Kidney capillary endothelial cell (primary cell): ENCODE data around the gene AARS2.
"Not testable (repeated sequence)": the region's sequence is repeated elsewhere in the genome, so short reads cannot be mapped to it uniquely, and the experiment has no call there.

ENCODE experiments used
- DNase-seq: peaks from one replicate; pipeline ENCODE4 v3.0.0-alpha.2; 2018; ENCODE audit warnings: low spot score

Gene AARS2

GRCh38 chr6:44312901-44313788 lies at the start of gene AARS2:
Gene AARS2, minus strand, starts transcription at chr6:44313347. Its CDS starts 24 bp downstream, at chr6:44313323.
- peak; percentile 74 for DNase-seq

DNA sequence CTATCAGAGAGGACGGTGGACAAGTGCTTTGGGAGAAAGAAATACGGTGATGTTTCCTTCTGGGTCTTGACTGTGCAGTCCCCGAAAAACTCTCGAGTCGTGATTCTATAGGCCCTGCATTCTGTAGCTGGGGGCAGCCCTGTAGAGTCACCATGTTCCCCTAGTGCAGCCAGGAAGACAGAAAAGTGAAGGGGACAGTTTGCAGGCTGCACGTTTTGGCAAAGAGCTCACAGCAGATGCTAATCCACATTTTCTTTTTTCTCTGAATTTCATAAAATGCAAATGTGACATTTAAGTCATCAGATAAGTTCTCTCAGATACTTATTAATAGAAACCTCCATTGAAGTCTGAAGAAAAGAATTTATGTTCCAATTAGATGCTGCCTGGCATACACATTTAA lies 48.8 kb upstream of the AARS2 start:
- DNase-seq: no peak

GRCh38 chr6:44359973-44360372 lies 46.8 kb upstream of the AARS2 start:
- DNase-seq: no peak

GRCh38 chr6:44356487-44356886 lies 43.3 kb upstream of the AARS2 start:
- DNase-seq: no peak

GRCh38 chr6:44355640-44356039 lies 42.5 kb upstream of the AARS2 start:
- DNase-seq: no peak

DNA sequence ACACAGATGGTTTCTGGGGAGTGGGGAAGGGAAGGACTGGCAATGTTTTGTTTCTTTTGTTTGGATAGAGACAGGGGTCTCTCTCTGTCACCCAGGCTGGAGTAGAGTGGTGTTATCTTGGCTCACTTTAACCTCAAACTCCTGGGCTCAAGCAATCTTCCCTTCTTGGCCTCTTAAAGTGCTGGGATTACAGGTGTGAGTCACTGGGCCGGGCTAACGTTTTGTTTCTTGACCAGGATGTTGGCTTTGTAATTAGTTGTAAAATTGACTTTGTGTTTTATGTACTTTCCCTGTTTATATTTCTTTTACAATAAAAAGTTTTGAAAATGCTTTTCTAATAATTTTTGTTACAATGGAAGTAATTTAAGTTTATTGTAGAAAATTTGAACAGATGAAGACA lies 40.2 kb upstream of the AARS2 start:
- no peak for DNase-seq

DNA sequence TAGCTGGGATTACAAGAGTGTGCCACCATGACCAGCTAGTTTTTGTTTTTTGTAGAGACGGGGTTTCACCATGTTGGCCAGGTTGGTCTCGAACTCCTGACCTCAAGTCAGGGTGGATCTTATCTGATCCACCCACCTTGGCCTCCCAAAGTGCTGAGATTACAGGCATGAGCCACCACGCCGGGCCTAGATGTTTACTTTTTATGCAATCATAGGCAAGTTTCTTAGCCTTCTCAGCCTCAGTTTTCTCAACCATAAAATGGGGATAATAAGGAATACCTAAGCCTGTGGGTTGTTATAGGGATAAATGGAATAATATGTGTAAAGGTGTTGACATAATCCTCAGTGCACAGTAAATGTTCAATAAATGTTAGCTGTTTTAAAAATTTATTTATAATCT lies 39.1 kb upstream of the AARS2 start:
- no peak for DNase-seq

DNA sequence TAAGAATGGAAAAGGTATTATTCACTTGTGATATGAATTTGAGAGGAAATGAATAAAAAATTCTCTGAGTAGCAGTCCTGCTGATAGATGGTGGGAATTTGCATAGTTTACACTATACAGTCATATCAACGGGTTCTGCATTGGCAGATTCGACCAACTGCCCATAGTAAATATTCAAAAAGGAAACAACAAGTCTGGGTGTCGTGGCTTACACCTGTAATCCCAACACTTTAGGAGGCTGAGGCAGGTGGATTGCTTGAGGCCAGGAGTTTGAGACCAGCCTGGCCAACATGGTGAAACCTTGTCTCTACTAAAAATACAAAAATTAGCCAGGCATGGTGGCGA lies 37.5 kb upstream of the AARS2 start:
- not testable (repeated sequence) for DNase-seq

DNA sequence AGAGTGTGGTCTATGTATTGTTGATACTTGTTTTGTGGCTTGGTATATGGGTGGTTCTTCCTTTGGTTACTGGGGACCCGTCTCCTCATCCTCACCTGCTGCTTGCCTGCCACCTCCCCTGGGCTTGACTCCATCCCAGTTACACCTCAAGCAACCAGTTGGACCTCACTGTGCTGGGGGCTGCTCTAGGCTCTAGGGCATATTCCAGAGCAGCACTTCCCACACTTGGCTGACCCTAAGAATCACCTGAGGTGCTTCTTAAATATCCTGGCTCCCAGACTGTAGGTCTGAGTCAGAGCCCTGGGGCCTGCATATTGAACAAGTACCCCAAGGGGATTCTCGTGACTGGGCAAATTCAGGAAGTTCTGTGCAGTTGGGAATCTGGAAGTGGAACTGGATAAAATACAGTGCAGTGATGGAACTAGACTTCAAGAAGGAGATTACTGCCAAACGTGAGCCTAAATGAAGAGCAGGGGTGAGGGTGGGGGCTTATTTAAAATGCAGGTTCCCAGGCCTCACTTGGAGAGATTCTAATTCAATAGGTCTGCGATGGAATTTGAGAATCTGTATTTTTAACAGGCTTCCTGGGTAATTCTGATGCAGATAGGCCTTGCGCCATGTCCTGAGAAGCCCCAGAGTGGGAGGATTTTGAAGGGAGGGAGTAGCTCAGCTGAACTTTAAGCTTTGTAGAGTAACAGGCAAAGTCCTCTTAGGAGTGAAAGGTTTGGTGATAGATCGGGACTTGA lies 36.9 kb upstream of the AARS2 start:
- no peak for DNase-seq

- not testable (repeated sequence) for DNase-seq
Measured at GRCh38 chr6:44346818-44347217, 33.7 kb upstream of the AARS2 start.

DNA sequence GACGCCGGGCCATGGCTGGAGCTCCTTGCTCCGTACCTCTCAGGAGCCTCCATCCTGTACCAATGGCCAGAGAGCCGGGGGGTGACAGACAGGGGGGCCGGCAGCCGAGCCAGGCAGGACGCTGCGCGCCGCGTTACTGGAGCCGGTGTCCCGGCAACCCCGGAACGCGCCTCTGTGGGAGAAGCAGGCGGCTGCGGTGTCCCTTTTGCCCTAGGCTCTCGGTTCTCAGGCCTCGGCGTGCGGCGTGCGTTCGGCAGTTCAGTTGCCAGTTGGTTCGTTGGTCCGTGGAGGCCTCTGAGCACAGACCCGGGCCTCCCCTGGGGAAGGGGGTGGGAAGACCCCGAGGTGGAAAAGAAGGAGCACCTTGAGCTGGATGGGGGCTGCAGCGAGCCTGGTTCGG lies 29.3 kb upstream of the AARS2 start, which contains the start of gene SPATS1:
SPATS1 (plus strand) TSS at position 162 of the 400 bp plus-strand sequence. CDS start 446 bp downstream, outside the sequence.
- DNase-seq: no peak

GRCh38 chr6:44342052-44342451 lies 28.9 kb upstream of the AARS2 start:
- DNase-seq: no peak

DNA sequence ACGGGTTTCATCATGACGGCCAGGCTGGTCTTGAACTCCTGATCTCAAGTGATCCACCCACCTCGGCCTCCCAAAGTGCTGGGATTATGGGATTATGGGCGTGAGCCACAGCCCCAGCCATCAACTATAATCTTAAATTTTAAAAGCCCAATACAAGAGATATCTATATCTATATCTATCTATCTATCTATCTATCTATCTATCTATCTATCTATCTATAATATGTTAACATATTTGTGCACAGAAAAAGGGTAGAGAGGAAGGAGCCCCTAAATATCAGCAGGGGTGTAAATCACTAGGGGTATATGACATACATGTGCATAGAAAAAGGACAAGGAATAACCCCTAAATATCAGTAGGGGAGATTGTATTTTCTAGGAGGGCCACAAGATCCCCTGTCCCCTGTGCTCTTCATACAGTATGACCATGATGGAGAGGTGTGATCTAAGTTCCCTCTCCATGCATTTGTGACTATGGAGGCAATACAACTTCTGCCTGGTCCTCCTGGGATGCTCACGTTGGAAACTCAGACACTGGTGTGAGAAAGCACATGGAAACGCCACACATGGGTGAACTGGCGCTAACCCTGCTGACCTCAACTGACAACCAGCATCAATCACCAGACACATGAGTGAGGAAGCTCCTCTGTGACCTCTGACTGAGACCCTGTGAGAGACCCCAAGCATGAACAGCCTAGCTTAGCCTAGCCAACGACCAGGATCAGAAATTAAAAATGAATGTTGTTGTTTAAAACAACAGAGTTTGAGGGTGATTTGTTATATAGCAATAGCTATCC lies 28.1 kb upstream of the AARS2 start:
- DNase-seq: no peak

DNA sequence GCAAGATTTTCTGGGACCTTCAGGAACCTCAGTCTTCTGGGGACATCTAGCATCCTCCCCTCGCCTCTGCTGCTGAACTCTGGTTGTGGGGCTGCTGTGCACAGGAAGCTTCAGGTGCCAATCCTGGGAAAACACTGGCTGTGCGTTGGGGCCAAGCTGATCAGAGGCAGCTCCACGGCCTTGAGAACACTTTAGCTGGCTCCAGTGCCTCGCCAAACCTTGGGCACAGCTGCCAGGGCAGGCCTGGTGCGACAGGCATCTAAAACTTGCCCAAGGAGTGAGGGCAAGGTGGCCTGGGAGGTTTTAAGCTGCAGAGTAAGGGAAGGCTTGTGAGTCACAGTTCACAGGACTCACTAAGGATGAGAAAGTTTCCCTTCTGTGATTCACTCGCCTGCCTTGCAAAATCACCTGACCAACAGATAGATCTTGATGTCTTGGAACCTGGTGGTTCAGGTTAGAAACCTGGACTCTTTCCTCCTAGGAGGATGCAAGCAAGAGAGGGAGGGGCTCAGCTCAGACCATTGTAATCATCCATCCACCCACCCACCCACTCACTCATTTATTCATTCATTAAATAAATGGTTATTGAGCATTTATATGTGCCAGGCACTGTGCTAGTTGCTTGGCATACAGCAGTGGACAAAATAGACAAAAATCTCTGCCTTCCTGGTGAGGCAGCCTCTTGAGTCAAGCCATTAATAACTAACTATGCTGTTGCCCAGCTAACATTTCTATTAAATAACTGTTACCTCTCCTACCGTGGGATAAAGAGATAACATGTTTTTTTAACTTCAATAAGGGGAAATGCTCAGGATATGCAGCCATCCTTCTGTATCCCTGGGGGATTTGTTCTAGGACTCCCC lies 26.8 kb upstream of the AARS2 start:
- DNase-seq: no peak

DNA sequence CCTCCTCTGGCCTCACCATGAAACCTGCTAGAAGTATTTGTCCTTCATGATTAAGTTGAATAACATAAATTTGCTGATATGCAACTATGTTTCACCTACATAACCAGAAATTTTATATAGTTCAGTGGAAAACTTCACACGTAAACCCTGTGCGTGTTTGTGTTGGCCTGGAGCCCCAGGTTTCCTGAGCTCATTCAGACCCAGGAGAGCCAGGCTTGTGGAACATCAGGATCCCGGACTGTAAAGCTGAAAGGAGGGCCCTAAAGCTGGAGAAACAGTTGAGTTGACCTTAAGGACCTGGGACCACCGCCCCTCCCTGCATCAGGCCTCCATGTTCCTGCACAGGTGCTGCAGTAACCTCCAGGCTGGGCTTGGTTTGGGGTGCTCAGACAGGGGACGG lies 26.2 kb upstream of the AARS2 start:
- DNase-seq: no peak

- DNase-seq: peak; percentile 33
Measured at GRCh38 chr6:44338228-44339122, 25.3 kb upstream of the AARS2 start.

DNA sequence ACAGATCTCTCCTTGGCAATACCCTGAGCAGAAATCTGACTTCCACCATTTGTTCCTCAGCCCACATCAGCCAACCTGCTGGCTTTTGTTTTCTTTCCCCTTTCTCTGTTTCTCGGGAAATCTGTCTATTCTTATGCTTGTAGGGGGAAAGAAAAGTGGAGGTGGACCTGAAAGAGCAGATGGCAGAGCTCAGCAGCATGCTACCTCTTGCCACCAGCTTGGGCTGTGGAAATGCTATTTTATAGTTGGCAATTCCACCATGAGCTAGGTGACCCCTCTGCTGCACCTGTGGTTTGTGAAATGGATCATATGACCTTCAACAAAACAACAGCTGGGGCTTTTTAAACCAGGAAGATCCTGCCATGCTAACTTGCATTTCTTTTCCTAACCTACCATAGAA lies 22.5 kb upstream of the AARS2 start:
- DNase-seq: no peak

DNA sequence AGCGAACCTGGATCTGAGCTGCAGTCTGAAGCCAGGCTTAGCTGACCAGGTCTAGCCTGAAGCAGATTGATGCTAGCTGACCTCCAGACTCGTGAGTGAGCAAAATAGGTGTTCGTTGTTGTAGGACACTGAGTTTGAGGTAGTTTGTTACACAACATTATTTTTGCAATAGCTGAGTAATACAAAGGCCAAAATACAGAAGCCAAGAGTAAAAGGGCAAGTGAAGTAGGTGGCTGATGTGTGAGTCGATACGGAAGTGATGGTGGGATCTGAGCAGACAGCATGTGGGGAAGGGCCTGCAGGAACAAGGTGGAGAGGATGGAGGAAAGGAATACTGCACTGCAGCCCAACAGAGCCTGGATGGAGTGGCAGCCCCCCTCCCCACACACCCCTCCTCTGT lies 20.8 kb upstream of the AARS2 start:
- no peak for DNase-seq

DNA sequence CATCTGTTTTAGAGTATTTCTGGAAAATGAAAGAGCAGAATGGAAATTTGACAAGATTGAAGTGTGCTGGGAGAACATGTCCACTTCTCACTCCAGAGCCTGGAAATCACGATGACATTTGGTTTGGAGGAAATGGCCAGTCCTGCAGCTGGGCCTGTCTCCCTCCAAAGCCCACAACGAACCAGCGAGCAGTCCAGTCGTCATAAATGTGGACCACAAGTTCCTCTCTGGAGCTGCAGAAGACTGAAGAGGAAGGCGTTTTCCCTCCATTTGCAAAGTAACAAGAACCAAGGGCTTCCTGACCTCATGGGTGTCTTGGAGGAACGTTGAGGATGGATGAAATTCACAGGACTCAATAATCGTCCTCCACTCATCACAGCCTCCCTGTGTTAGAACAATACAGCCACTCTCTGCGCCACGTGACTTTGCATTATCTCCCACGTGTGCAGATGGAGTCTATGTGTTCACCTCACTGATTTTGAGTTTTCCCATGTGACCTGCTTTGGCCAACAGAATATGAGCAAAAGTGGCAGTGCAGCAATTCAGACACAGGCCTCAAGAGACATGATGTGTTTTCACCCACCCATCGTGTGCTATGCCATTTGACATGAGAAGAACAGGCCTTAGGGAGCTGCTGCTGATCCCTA lies 20.2 kb upstream of the AARS2 start:
- no peak for DNase-seq

DNA sequence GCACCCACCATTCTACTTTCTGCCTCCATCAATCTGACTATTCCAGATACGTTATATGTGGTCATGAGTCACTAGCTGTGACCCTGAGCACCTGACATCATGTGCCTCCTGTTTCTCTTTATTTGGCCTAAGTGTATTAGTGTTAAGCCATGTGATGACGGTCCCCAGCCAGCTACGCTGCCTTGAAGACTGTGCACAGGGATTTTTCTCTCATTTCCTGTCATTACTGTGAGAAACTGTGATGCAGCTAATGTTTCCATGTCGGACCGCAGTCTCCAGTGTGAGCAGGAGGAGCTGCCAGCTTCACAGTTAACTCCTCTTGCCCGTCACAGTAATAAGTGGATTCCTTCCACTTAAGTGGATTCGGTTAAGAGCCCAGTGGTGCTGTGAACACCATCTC lies 19.4 kb upstream of the AARS2 start:
- DNase-seq: no peak
